NCI-H1417 treated with DMSO at 0.1 percent for 48 hours (cell line): ENCODE measurements around the gene UEVLD.
"Not testable (repeated sequence)": the region's sequence is repeated elsewhere in the genome, so short reads cannot be mapped to it uniquely, and the experiment has no call there.

ENCODE experiments used
- DNase-seq: peaks from one replicate; lab custom pipeline; 2025; lab: John Stamatoyannopoulos, UW

UEVLD gene

DNA sequence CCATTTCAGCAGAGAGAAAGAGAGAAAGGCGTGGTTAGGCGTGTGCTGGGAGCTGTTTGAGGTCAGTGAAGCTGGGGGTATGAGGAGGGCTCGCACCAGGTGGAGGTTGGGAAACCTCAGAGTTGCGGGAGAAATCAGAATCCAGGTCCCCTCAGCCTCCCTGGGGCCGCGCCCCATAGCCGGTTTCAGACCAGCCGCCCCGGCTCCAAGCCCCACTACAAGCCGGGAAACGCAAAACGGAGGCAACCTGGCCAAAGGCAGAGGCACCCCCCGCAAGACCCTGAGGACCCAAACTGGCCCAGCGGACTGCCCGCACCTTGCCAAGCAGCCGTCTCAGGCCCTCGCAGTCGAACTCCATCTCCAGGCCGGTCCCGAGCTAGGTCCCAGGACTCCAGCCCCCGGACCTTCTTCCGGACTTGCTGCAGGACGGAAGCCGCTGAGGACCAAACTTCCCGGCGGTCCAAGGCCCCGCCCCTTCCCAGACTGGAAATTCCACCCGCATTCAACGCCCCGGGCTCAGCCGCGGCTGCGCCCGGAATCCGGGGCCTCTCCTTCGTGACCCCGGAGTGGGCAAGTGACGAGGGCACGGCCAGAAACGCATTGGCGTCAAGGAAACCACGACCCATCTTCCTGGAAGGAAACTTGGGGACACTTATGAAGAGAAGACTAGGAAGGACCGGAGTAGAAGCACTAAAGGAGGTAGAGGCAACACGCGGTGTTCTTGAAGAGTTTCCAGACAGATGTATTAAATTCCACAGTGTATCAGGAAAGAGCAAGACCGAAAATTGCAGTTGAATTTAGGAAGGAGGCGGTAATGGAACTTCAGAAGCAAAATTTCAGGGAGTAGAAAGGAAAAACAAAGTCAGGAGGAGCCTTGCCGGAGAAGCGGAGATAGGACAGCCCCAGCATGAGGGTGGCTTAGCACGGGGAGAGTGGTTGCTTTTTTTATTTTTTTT lies at the start of gene UEVLD:
TSS of gene UEVLD (minus strand) at position 438 of the 956 bp plus-strand sequence. CDS start at position 358, 80 bp downstream.
- no peak for DNase-seq

DNA sequence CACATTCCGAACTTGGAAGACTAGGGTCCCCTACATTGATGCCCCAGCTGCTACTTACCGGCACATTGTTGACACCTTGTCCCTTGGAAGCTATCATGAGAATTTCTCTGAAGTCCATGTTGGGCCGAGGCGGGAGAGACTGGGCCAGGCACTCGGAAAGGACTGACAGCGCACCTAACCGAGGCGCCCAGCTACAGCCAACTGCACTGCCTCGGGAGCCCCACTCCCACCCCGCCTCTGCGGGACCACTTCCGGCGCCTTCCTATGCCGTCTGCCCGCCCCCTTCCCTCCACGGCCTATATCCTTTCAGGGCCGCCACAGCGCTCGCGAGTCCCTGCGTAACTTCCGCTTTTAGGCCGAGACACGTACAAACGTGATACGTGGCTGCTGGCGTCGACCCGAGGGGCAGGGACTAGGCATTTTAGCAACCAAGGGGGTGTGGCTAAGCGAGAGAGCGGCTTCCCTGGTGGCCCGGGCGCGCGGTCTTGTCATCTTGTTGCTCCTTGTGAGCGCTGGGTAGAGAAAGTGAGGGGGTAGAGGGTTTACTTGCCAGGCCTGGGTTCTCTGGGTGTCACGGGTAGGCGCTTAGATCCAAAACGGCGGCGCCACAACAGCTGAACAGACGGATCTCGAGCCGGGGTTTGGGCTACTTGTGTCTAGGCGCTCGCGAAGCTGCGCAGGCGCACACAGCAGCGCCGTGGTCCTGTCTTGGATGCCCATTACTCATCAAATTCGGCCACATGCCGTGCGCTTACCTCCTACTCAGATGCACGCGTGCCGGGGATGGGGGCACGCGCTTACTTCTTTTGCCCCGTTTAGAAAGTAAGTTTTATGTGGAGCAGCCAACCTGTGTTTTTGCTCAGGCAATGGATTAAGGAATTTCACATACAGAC lies 45.9 kb upstream of the UEVLD start, which contains the start of gene SPTY2D1:
TSS of gene SPTY2D1 (minus strand) at position 203 of the 893 bp plus-strand sequence. CDS start at position 118, 85 bp downstream.
- peak; percentile 79 for DNase-seq

DNA sequence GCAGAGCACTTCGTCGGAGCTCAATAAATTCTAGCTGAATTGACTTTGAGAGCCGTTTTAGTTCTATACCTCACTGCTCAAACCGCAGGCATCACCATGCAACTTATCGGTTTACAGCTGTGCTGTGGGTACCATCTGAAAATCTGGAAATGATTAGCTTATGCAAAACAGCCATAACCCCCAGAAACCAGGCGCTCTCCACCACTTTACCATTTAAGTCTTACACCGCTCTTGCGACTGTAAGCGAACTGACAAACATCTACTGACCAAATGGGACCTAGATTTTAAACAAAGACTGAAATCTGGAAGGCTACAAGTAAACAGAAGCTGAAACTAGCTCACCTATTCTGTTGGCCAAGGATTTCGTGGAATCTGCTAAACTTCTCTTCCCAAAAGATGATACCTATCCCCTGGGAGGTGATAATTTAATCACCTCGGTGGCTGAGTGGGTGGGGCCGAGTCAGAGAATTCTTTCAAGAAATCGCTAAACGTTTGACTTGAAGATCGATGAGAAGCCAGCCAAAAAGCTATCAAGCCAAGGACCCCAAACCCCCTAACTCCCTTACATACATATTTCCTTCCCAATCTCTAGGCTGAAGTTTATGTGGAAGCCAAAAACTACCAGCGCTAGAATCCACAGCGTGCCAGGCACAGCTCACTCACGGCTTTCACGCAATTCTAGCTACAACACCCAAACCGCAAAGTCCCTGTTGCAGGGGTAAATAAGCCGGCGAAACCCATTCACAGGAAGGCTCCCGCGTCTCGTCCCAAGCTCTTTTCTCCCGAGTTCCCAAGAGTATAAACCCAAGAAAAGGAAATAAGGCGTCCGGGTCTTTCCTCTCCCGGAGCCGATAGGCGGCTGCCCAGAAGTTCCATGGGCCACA lies 45.0 kb upstream of the UEVLD start:
- no peak for DNase-seq

DNA sequence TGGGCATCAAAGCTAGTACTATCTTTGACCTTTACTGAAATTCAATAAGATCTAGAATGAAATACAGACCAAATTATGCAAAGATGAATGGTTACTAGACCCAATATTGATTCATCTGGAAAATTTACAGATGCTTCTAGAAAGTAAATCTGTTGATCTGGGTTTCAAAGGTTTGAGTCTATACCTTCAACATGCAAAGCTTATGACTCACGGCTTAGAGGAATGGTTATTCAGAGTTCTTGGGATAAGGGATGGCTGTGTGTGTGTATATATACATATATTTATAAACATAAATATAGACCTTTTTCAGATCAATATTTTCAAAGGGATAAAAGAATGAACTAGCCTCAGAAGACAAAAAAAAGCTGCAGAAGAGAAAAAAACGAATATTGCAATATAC lies 44.3 kb upstream of the UEVLD start:
- DNase-seq, result no peak

DNA sequence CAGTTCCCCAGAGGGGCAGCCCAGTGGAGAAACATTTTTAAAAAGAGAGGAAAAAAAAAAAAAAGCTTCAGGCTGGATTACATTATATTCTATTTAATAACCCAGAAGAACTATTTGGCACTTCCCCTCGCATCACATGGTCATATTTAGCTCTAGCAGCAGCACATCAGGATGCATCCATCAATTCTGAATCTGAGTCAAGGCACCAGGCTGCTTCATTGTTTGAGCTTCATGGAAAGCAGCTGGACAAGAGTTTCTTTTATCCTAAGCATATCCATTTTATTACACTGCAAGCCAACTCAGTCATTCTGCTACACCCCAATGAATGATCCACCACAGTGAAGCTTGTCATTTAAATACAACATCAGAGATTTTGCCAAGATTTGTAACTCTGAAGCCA lies 35.6 kb upstream of the UEVLD start:
- no peak for DNase-seq

DNA sequence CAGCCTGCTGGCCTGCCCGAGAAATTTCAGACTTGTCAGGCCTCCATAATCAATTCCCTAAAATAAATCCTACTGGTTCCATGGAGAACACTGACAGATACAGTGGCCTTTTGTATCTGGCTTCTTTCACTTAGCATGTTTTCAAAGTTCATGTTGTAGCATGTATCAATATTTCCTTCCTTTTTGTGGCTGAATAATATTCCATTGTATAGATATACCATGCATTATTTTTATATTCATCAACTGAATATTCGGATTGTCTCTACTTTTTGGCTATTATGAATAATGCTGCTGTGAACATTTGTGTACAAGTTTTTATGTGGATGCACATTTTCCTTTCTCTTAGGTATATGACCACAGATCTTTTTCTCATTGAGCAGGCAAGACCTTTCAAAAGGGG lies 35.2 kb upstream of the UEVLD start:
- no peak for DNase-seq

DNA sequence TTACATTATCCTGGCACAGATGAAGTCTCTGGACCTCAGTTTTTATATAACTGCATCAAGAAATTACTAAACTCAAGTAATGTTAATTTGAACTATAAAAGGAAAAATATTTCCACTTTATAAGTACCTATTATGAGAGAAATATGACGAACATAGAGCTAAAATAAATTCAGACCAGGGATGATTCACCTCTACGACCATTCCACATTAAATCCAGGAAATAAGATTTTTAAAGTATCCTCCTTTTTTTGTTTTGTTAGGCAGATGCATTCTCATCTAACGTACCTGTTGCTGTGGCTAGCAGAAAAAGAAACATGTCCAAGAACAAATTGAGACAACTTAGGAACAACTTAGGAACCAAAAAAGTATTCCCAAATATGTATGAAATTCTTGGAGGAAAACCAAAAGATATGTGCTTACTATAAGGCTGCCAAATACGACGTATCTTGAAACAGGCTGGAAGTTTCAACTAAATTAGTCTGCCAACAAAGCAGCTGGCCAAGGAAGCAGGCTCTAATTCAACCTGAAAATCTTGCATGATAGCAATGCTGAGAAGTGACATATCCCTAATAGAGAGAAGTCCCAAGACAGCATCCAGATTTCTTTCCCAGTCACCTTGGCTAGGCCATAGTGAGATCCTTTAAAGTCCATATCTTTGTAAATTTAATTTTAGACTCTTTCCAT lies 29.9 kb upstream of the UEVLD start:
- no peak for DNase-seq

DNA sequence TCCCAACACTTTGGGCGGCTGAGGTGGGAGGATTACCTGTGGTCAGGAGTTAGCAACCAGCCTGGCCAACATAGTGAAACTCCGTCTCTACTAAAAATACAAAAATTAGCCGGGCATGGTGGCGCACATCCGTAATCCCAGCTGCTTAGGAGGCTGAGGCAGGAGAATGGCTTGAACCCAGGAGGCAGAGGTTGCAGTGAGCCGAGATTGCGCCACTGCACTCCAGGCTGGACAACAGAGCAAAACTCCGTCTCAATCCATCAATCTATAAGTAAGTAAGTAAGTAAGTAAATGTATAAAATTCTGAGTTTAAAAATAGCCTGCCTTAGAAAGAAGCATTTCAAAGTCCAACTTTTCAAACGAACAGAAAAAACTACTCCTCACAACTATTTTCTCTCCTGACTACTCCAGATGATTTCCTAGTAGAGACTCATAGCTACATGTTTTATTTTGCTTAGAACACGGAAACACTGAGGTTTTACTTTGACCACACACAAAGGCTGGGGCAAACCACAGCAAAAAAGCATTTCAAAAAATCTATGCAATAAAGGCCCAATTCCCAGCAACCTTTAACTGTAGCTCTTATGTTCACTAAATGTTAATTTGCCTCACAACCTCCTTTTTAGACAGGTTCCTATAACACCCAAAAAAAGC lies 29.3 kb upstream of the UEVLD start:
- DNase-seq, result no peak

DNA sequence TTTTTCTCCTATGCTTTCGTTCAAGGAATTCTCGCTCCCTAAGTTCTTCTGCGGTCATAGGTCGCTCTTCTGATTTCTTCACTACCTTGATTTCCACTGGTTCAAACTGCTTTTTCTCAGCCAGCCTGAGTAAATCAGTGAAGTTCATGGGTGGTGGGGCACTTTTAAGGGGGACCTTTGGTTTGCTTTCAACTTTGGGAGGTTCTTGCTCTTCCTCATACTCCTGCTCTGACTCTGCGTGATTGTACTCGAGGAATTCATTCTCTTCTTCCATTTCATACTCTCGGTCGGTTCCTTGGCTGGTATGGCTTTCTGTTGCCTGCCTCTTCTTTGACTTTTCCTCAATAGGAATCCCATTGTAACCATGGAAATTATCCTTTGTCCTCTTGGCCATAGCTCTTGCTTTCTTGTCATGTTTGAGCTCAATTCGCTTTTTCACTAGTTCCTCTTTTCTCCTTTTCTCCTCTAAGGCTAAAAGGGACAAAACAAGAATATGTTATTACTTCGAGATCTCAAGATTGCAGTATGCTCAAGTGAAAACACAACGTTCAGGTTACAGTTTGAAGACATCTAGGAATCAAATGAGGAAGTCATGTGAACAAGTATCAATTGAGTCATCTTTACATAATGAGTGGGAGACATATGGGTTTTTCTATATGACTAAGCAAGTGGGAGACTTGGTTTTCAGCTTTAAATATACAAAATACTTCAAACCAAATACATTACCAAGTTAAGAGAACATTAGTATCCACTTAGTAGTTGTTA lies 27.3 kb upstream of the UEVLD start:
- DNase-seq, result no peak

DNA sequence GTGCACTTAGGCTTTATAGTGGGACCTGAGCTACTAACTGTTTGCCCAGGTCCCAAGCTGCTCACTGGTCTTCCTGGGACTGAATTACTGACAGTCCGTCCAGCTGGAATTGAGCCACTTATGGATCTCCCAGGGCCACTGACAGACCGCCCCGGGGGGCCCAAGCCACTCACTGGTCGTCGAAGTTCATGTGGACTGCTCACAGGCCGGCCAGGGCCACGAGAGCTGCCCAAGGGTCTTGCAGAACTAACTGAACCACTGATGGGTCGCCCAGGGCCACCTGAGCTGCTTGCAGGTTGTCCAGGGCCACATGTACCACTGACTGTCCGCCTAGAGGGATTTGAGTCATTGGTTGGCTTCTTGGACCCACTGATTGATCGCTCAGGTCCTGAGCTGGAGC lies 26.1 kb upstream of the UEVLD start:
- DNase-seq, result no peak

DNA sequence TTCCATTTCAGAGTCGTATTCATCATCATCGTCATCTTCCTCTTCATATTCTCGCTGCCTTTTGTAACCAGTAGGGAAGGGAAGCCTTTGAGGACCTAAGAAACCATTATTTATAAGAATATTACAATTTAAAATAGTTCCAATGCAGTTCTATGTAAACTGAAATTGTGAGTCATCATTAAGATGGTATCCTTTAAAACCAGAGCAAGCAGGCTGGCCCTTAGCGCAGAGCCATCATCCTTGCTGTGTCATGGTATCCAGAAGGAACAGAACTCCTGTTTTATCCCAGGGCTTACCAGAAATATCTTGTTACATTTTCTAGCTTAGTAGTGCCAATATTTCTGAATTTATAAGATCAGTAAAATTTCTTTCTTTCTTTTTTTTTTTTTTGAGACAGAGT lies 23.9 kb upstream of the UEVLD start:
- DNase-seq, result no peak

DNA sequence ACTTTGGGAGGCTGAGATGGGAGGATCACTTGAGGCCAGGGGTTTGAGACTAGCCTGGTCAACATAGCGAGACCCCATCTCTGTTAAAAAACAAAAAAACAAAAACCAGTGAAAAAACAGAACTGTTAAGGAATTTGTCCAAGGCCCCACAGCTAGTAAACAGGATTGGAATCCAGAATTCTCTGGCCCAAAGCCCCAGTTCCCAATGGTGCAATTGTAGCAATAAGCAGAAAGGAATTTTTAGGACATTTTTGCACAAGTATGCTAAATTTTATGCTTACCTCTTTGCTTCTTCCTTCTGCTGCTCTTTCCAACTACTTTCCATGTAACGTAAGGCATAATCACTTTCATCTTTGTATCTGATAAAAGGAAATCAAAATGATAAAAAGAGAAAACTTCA lies 22.7 kb upstream of the UEVLD start:
- no peak for DNase-seq

DNA sequence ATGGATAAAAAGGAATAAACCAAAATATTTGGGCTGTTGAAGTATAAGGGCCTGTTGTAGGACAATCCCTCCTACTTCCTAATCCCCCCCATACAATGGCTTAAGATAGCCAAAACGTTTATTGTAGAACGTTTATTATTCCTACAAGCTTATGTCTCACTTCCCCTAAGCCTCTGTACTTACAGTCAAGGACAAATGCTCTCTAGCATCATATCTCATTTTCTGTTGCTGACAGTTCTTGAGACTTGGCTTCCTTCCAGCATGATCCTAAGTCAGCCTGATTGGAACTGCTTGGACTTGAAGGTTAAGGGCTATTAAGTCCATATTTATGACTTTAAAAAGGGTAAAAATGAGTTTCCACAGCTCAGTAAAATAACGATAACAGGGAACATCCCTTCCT lies 19.8 kb upstream of the UEVLD start:
- no peak for DNase-seq

DNA sequence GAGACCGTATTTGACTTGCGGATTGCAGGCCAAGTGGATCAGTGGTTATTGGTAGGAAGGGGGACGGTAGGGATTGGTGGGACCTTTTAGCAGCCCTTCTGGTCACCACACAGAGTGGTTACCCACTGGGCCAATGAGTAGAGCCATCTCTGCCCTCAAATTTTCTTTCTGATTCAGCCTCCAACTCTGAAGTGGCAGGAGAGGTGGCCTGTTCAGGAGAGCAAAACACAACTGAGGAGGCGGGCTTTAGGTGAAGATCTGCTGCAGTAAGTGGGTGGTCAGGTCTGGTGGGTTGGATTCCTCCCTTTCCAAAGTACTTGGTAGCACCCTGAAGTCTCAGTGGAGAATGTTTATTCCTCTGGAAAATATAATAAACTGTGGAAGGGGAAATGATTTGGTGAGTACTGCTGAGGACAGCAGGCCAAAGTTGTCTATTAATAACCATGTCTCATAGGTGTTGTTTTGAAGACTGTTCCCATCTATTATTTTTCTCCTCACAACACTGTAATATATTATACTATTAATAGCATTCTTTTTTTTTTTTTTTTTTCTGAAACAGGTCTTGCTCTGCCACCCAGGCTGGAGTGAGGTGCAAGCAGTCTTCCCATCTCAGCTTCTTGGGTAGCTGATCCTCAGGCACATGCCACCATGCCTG lies 12.5 kb upstream of the UEVLD start:
- no peak for DNase-seq

DNA sequence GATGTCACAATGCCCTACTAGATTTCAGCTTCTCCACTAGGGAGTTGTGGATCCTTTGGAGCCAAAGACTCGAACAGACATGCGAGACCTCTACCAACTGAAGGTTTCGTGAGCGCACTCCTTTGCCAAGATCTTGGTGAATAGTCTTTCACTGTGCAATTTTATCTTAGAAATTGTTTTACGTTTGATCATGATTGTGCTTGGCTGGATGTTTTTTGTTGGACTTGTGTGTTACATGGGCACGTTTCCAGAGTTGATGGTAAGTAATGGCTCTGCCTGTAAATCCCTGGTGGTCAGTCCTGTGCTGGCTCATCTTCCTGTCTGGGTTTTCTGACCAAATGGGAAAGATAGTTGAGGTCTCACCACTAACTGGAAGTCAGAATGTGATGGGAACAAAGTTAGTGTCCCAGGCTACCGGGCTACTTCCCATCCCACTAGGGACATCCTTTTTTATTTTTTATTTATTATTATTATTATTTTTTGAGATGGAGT lies 11.3 kb upstream of the UEVLD start, which contains the start of gene MISFA:
TSS of gene MISFA (plus strand) at position 51 of the 492 bp plus-strand sequence. CDS start at position 191, 140 bp downstream.
- DNase-seq, result no peak

DNA sequence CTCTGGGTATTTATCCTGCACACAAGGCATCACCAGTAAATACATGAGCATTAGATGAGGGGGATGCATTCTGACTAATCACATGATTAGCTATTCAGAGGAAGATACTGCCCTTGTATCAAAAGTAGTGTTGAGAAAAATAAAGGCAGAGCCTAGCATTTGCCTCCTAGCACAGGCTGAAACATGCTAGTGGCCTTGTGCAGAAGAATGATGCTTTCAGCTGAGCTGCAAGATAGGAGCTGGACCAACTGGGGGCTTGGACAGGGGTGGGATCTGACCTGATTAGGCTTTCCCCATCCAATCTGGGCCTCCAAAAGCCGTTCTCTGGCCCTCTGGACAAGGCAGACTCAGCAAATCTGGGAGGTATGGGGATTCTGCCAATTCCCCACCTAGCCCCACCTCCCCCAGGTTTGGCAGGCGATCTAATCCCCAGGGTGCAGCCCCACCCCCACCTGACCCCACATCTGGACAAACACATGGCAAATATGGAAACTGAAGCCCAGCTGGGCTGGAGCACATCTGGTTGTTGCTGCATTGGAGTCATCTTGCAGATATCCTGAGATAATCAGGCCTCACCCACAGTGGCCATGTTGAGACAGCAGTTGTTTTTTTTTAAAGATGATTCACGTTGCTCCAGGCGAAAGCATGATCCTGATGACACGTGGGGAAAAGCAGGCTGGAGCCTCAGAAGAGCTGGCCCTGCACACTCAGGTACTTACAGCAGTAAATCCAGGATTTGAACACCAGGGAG lies 6.6 kb upstream of the UEVLD start:
- DNase-seq, result no peak

DNA sequence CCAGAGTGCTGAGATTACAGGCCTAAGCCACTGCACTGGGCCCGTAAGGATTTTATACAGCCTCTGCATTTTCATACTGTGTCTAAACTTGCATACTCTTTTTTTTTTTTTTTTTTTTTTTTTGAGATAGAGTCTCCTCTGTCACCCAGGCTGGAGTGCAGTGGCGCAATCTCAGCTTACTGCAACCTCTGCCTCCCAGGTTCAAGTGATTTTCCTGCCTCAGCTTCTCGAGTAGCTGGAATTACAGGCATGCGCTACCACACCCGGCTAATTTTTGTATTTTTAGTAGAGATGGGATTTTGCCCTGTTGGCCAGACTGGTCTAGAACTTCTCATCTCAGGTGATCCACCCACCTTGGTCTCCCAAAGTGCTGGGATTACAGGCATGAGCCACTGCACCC lies 5.6 kb upstream of the UEVLD start:
- DNase-seq, result not testable (repeated sequence)

DNA sequence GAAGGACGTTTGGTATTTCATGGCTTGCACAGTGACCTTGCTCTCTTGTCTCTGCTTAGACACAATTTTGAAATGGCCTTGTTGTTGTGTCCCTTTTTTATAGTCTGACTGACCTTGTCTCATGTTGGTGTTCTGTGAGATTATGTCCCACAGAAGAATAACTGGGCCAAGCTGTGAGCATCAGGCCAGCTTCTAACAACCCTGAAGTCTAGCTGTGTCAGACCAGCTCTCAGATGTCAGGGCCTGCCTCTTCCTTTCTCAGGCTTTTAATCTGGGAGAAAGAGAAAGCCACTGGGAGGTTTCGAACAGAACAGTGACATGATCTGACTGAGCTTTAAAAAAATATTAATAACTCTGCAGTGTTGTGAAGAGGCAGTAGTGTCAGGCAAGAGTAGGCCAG lies 2.0 kb upstream of the UEVLD start:
- DNase-seq, result no peak
